GM23338 (cell line): ENCODE results near the gene MEGF11.

Experiments
- EZH2phosphoT487 ChIP-seq: fragments of 200-600 bp; sonication (generic); IDR thresholded peaks from one replicate; pipeline ENCODE4 v1.8.1; 2018; ENCODE audit warnings: antibody characterized with exemption; ENCODE audit not compliant: unreplicated experiment
- REST ChIP-seq: IDR thresholded peaks from one replicate; pipeline ENCODE4 v1.6.1; 2018; ENCODE audit warnings: antibody characterized with exemption; ENCODE audit not compliant: unreplicated experiment

GRCh38 chr15:66041276-66041675 lies 212.3 kb downstream of the MEGF11 start:
- no peak for TF ChIP-seq EZH2phosphoT487
- no peak for TF ChIP-seq REST
